Mesenchymal stem cell (in vitro differentiated cells and primary cell): Measurements from ENCODE around the gene CD109.

ENCODE experiments used
- DNase-seq: peaks from one replicate; pipeline ENCODE4 v3.0.0-alpha.2; 2013
- H2AFZ ChIP-seq: one replicate; pipeline ENCODE4 v1.6.1; 2013; ENCODE audit warnings: low read depth, mild to moderate bottlenecking, control low read depth, inconsistent platforms, low read length, moderate library complexity
- H2AK5ac ChIP-seq: 2 replicates; pipeline ENCODE4 v1.6.1; 2013; ENCODE audit warnings: low read length, moderate library complexity, mild to moderate bottlenecking, inconsistent platforms; ENCODE audit not compliant: severe bottlenecking
- H2BK120ac ChIP-seq: one replicate; pipeline ENCODE4 v1.6.1; 2013; ENCODE audit warnings: low read depth, mild to moderate bottlenecking, inconsistent platforms, low read length, moderate library complexity
- H2BK12ac ChIP-seq, 2 experiments: one replicate each; pipeline ENCODE4 v1.6.1; 2013; ENCODE audit warnings: inconsistent platforms in 2 of 2, low read length in 2 of 2, mild to moderate bottlenecking in 2 of 2, moderate library complexity in 2 of 2, control low read depth in 1 of 2
- H2BK15ac ChIP-seq: one replicate; pipeline ENCODE4 v1.6.1; 2013; ENCODE audit warnings: mild to moderate bottlenecking, low read depth, inconsistent platforms; ENCODE audit not compliant: poor library complexity, severe bottlenecking
- H2BK5ac ChIP-seq: 2 replicates; pipeline ENCODE4 v1.6.1; 2013; ENCODE audit warnings: low read depth, mild to moderate bottlenecking, low read length, control low read depth, inconsistent platforms; ENCODE audit not compliant: poor library complexity, severe bottlenecking
- H3K14ac ChIP-seq, 2 experiments: one replicate each; pipeline ENCODE4 v1.6.1; 2013; ENCODE audit warnings: inconsistent platforms in 2 of 2, low read length in 2 of 2, control low read depth in 1 of 2, mild to moderate bottlenecking in 1 of 2, moderate library complexity in 1 of 2
- H3K18ac ChIP-seq, 2 experiments: one replicate each; pipeline ENCODE4 v1.6.1; 2013; ENCODE audit warnings: inconsistent platforms in 2 of 2, low read length in 2 of 2, control low read depth in 1 of 2, low read depth in 1 of 2, mild to moderate bottlenecking in 1 of 2
- H3K23ac ChIP-seq, 2 experiments: one replicate each; pipeline ENCODE4 v1.6.1; 2013; ENCODE audit warnings: inconsistent platforms in 2 of 2, low read length in 2 of 2, mild to moderate bottlenecking in 2 of 2, moderate library complexity in 2 of 2, control low read depth in 1 of 2
- H3K27ac ChIP-seq: 2 replicates; pipeline ENCODE4 v1.5.1; 2013; ENCODE audit warnings: mild to moderate bottlenecking, moderate library complexity, low read length, control low read depth, inconsistent platforms; ENCODE audit not compliant: poor library complexity, severe bottlenecking
- H3K27me3 ChIP-seq, 2 experiments: 2 replicates each; pipeline versions ENCODE4 v1.6.1 to v1.7.0; 2013; ENCODE audit warnings: low read length in 2 of 2, mild to moderate bottlenecking in 2 of 2, moderate library complexity in 2 of 2, control low read depth in 1 of 2, inconsistent platforms in 1 of 2; ENCODE audit not compliant: control insufficient read depth in 1 of 2, insufficient read depth in 1 of 2
- H3K36me3 ChIP-seq, 2 experiments: 2 replicates each; pipeline versions ENCODE4 v1.6.1 to v1.7.0; 2013; ENCODE audit warnings: low read length in 2 of 2, control low read depth in 1 of 2, inconsistent platforms in 1 of 2, low read depth in 1 of 2, mild to moderate bottlenecking in 1 of 2; ENCODE audit not compliant: insufficient read depth in 2 of 2, control insufficient read depth in 1 of 2
- H3K4ac ChIP-seq, 2 experiments: one replicate each; pipeline ENCODE4 v1.6.1; 2013; ENCODE audit warnings: inconsistent platforms in 2 of 2, low read length in 2 of 2, mild to moderate bottlenecking in 2 of 2, moderate library complexity in 2 of 2, control low read depth in 1 of 2, low read depth in 1 of 2
- H3K4me1 ChIP-seq: 2 replicates; pipeline ENCODE4 v1.6.1; 2013; ENCODE audit warnings: low read depth, low read length, control low read depth; ENCODE audit not compliant: control insufficient read depth, insufficient read depth
- H3K4me2 ChIP-seq: 2 replicates; pipeline ENCODE4 v1.6.1; 2013; ENCODE audit warnings: low read length, mild to moderate bottlenecking, inconsistent platforms; ENCODE audit not compliant: poor library complexity, severe bottlenecking
- H3K4me3 ChIP-seq, 2 experiments: 2 replicates each; pipeline versions ENCODE4 v1.5.1 to v1.7.0; 2013; ENCODE audit warnings: low read length in 2 of 2, mild to moderate bottlenecking in 2 of 2, control low read depth in 1 of 2, low read depth in 1 of 2; ENCODE audit not compliant: insufficient read depth in 1 of 2
- H3K79me1 ChIP-seq: replicated peaks from 2 replicates; pipeline ENCODE4 v1.6.1; 2013; ENCODE audit warnings: mild to moderate bottlenecking, control low read depth, low read length, inconsistent platforms; ENCODE audit not compliant: poor library complexity, severe bottlenecking
- H3K9ac ChIP-seq: 2 replicates; pipeline ENCODE4 v1.7.0; 2013; ENCODE audit warnings: mild to moderate bottlenecking, low read length, moderate library complexity
- H3K9me3 ChIP-seq: 2 replicates; pipeline ENCODE4 v1.7.0; 2013; ENCODE audit warnings: mild to moderate bottlenecking, low read length; ENCODE audit not compliant: control insufficient read depth
- H4K8ac ChIP-seq: one replicate; pipeline ENCODE4 v1.6.1; 2013; ENCODE audit warnings: inconsistent platforms, mild to moderate bottlenecking, low read length, moderate library complexity
- H4K91ac ChIP-seq: one replicate; pipeline ENCODE4 v1.6.1; 2013; ENCODE audit warnings: mild to moderate bottlenecking, low read length, inconsistent platforms
- WGBS: methylation state at CpG from one replicate; pipeline ENCODE4 v1.1.7; 2013; ENCODE audit warnings: mixed read lengths; 5-methylcytosine and 5-hydroxymethylcytosine counted together

Gene CD109

GRCh38 chr6:73738367-73739028 is 42.5 kb downstream of the CD109 start:
- Histone ChIP-seq H3K4me3 (no peak overlapping the region), H3K27me3 (no peaks in the 10 kb centered on the region), H3K36me3 (peaks cover 4 to 80% of the 10 kb centered on the region in 2 experiments), H3K4ac (no peak overlapping the region), H3K9ac (no peak overlapping the region), H2BK120ac (no peak overlapping the region), H4K8ac (peak overlapping the region; percentile 27), H2BK5ac (no peak overlapping the region), H2AFZ (no peak overlapping the region), H3K79me1 (peaks cover 16% of the 10 kb centered on the region), H3K18ac (no peak overlapping the region), H3K23ac (no peak overlapping the region), H3K4me1 (no peaks in the 10 kb centered on the region), H4K91ac (no peak overlapping the region), H2BK12ac (no peak overlapping the region), H3K27ac (no peak overlapping the region), H3K4me2 (no peak overlapping the region), H3K14ac (no peak overlapping the region), H3K9me3 (no peaks in the 10 kb centered on the region), H2AK5ac (peak overlapping the region; percentile 33), H2BK15ac (no peak overlapping the region)
- no peak for DNase-seq
- WGBS = 86% methylated on average over 5 of the region's 5 CpGs

GRCh38 chr6:73739096-73739495 is 43.1 kb downstream of the CD109 start:
- Histone ChIP-seq H3K18ac (no peak overlapping the region), H2BK15ac (no peak overlapping the region), H2BK12ac (no peak overlapping the region), H2BK5ac (no peak overlapping the region), H3K4me1 (no peaks in the 10 kb centered on the region), H3K4ac (no peak overlapping the region), H4K8ac (no peak overlapping the region), H3K27ac (no peak overlapping the region), H3K79me1 (peaks cover 16% of the 10 kb centered on the region), H2BK120ac (no peak overlapping the region), H3K9me3 (no peaks in the 10 kb centered on the region), H3K4me2 (no peak overlapping the region), H3K14ac (no peak overlapping the region), H3K23ac (no peak overlapping the region), H3K9ac (no peak overlapping the region), H3K27me3 (no peaks in the 10 kb centered on the region), H3K36me3 (peaks cover 0 to 80% of the 10 kb centered on the region in 2 experiments), H3K4me3 (no peak overlapping the region), H4K91ac (no peak overlapping the region), H2AFZ (no peak overlapping the region), H2AK5ac (no peak overlapping the region)
- no CpG with 5 or more reads among the region's 2 CpGs for WGBS
- DNase-seq = peak; percentile 80

GRCh38 chr6:73742433-73742832 is 46.4 kb downstream of the CD109 start:
- no peaks in the 10 kb centered on the region for H3K9me3 ChIP-seq
- H2AK5ac ChIP-seq = no peak overlapping the region
- no peak overlapping the region for H2BK5ac ChIP-seq
- no peak overlapping the region for H3K14ac ChIP-seq
- H4K91ac ChIP-seq = no peak overlapping the region
- H3K9ac ChIP-seq = no peak overlapping the region
- H4K8ac ChIP-seq = peak overlapping the region; percentile 27
- peaks cover 0 to 62% of the 10 kb centered on the region in 2 experiments for H3K36me3 ChIP-seq
- peaks cover 16% of the 10 kb centered on the region for H3K79me1 ChIP-seq
- no peak overlapping the region for H2AFZ ChIP-seq
- peak overlapping the region; percentile 26 to 37 for H3K18ac ChIP-seq
- H2BK15ac ChIP-seq = no peak overlapping the region
- H3K23ac ChIP-seq = no peak overlapping the region
- no peaks in the 10 kb centered on the region for H3K27me3 ChIP-seq
- peaks cover 3% of the 10 kb centered on the region for H3K4me1 ChIP-seq
- DNase-seq = peak; percentile 77
- no peak overlapping the region for H3K27ac ChIP-seq
- 79% methylated on average over 5 of the region's 5 CpGs for WGBS
- H3K4me3 ChIP-seq = no peak overlapping the region
- H3K4ac ChIP-seq = peak overlapping the region in 1 of 2 experiments; percentile 13
- no peak overlapping the region for H2BK120ac ChIP-seq
- H2BK12ac ChIP-seq = peak overlapping the region in 1 of 2 experiments; percentile 96
- no peak overlapping the region for H3K4me2 ChIP-seq

GRCh38 chr6:73743081-73743480 is 47.1 kb downstream of the CD109 start:
- WGBS = no CpG with 5 or more reads among the region's 3 CpGs
- Histone ChIP-seq H2BK15ac (no peak overlapping the region), H3K9ac (no peak overlapping the region)

More at GRCh38 chr6:73743081-73743480, 47.1 kb downstream of the CD109 start:
- Histone ChIP-seq H3K9me3 (no peaks in the 10 kb centered on the region), H4K8ac (no peak overlapping the region), H2BK12ac (peak overlapping the region in 1 of 2 experiments; percentile 59), H3K4me3 (no peak overlapping the region), H2AFZ (no peak overlapping the region), H3K79me1 (peaks cover 18% of the 10 kb centered on the region), H3K36me3 (peaks cover 0 to 57% of the 10 kb centered on the region in 2 experiments), H3K14ac (no peak overlapping the region), H3K4me1 (peaks cover 3% of the 10 kb centered on the region), H2AK5ac (no peak overlapping the region), H3K27me3 (no peaks in the 10 kb centered on the region), H3K18ac (no peak overlapping the region), H2BK5ac (no peak overlapping the region), H2BK120ac (no peak overlapping the region), H3K4me2 (no peak overlapping the region), H3K23ac (no peak overlapping the region), H4K91ac (no peak overlapping the region), H3K27ac (no peak overlapping the region), H3K4ac (peak overlapping the region in 1 of 2 experiments; percentile 85)
- no peak for DNase-seq
